HG03135 (cell line): ENCODE measurements around the gene DAP3.

Experiments
- ATAC-seq: cut with Tn5 transposase; IDR thresholded peaks from one replicate; pipeline ENCODE4 v1.9.1; 2021; ENCODE audit warnings: mild to moderate bottlenecking, moderate library complexity; ENCODE audit not compliant: unreplicated experiment

Gene DAP3

GRCh38 chr1:155769257-155769656 is 80.4 kb downstream of the DAP3 start:
- no peak for ATAC-seq

DNA sequence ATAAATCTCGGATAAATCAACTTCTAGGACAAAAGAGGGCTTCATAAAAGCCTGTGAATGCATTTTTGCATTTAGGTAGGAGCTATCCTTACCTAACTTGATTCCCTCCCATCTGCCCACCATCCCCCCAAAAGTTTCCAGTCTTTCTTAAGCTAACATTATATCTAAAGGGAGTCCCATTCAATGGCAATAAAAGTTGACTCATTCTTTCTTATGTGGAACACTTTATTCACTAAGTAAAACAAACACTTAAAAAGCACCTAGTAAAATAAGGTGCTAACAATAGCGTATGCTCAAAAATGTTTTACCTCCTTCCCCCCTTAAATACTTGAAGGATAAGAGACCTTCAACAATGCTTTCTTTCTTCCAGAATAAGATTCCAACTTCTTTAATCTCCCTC is 84.3 kb downstream of the DAP3 start:
- ATAC-seq: no peak

DNA sequence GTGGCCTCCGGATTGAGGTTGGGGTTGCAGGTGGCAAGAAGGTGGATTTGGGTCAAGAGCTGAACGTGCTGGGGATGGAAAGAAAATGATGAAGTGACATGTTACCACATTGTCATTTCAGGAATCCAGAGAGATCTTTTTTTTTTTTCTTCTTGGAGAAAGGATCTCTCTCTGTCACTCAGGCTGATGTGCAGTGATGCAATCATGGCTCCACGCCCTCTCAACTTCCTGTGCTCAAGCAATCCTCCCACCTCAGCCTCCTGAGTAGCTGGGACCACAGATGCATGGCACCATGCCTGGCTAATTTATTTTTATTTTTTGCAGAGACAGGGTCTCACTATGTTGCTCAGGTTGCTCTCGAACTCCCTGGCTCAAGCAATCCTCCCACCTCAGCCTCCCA is 87.5 kb downstream of the DAP3 start:
- ATAC-seq: no peak

DNA sequence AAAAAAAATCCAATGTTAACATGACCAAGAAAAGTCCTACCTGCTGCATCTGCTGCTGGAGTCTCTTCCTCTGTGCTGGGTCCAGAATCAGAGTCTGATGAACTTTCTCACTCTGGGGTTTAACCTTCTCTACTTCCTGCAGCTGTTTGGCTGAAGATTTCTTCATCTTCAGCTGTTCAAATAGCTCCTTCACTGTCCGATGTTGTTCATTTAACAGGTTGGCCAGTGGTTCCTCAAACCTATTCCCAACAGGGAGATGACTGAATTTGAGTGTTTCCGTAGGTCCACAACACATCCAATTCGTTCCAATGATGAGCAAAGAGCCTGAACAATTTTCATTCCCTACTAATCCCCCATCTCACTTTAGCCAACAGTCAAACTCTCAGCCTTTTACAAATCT is 88.7 kb downstream of the DAP3 start:
- no peak for ATAC-seq
